Glomerular visceral epithelial cell (primary cell): Measurements from ENCODE around the gene POFUT1.
"Not testable (repeated sequence)": the region's sequence is repeated elsewhere in the genome, so short reads cannot be mapped to it uniquely, and the experiment has no call there.

ENCODE experiments used
- DNase-seq: peaks from one replicate; pipeline ENCODE4 v3.0.0-alpha.2; 2016; ENCODE audit errors: extremely low spot score

POFUT1 gene

GRCh38 chr20:32235331-32236047 is 27.8 kb downstream of the POFUT1 start:
- no peak for DNase-seq

DNA sequence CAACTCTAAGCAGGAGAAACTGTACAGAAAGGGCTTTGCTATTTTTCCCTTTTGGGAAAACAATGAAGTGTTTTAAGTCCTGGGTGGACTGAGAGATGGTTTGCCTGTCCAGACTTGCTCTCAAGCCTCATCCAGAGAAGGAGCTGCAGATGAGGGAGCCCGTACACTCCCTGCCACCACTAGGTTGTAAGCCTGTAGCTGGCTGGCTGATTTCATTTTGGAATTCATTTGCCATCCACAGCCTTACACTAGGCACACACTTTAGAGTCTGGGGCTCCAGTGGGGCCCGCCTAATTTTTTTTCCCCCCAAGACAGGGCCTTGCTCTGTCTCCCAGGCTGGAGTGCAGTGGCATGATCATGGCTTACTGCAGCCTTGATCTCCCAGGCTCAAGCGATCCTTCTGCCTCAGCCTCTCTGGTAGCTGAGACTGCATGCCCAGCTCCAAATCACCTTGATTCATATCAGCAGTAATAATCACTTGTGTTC is 28.4 kb downstream of the POFUT1 start:
- no peak for DNase-seq

- no peak for DNase-seq
These were observed 29.1 kb downstream of the POFUT1 start for GRCh38 chr20:32236819-32237218.

GRCh38 chr20:32237419-32237818 is 29.7 kb downstream of the POFUT1 start:
- DNase-seq, result no peak

- DNase-seq, result no peak
These were observed 31.1 kb downstream of the POFUT1 start for GRCh38 chr20:32238483-32239425.

DNA sequence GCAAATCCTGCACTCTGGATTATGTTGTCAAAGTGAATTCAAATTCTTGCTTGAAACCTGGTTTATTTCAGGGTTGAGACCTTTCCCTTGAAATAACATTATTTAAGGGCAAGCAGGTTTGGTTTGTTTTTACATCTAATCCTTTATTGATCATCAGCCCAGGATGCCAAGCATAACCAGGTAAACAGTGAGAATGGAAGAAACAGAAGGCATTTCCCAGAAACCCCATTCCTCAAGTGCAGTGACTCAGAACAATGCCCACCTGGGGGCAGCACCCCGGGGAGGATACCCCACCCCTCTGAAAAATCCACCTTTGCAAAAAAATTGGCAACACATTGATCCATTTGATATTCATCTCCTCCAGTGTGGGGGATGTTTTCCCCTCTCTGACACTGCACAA is 32.5 kb downstream of the POFUT1 start:
- no peak for DNase-seq

- no peak for DNase-seq
These were observed 34.1 kb downstream of the POFUT1 start for GRCh38 chr20:32241807-32242206.

- DNase-seq, result no peak
These were observed 36.6 kb downstream of the POFUT1 start for GRCh38 chr20:32244150-32244823.

- no peak for DNase-seq
These were observed 37.3 kb downstream of the POFUT1 start for GRCh38 chr20:32244959-32245358.

GRCh38 chr20:32246208-32246607 is 38.5 kb downstream of the POFUT1 start:
- not testable (repeated sequence) for DNase-seq

DNA sequence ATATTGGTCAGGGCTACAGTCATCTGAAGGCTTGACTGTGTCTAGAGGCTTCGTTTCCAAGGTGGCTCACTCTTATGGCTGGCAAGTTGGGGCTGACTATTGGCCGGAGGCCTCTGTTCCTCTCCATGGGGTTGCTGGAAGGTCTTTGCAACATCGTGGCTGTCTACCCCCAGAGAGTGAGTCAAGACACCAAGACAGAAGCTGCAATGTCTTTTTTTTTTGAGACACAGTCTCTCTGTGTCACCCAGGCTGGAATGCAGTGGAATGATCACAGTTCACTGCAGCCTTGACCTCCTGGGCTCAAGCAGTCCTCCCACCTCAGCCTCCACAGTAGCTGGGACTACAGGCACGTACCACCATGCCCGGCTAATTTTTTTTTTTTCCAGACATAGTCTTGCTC is 40.4 kb downstream of the POFUT1 start:
- no peak for DNase-seq

GRCh38 chr20:32249030-32249738 is 41.5 kb downstream of the POFUT1 start:
- no peak for DNase-seq

GRCh38 chr20:32251470-32251869 is 43.8 kb downstream of the POFUT1 start:
- no peak for DNase-seq

- DNase-seq, result no peak
These were observed 44.5 kb downstream of the POFUT1 start for GRCh38 chr20:32252189-32252588.

- DNase-seq, result not testable (repeated sequence)
These were observed 53.3 kb downstream of the POFUT1 start for GRCh38 chr20:32260973-32261372.

DNA sequence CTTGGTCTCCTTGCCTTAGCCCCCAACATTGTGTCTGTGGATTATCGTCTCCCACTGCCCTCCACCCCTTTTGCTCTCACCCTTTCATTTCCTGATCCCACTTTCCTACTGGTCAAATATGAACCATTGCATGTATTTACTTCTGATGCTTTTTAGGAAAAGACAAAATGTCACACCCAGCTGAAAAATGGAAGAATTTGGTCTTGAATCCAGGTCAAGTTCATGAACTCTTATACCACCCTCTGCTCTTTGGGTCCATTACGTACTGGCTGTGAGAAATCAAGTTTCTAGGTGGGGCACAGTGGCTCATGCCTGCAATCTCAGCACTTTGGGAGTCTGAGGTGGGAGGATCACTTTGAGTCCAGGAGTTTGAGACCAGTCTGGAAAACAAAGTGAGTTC is 54.0 kb downstream of the POFUT1 start:
- no peak for DNase-seq

DNA sequence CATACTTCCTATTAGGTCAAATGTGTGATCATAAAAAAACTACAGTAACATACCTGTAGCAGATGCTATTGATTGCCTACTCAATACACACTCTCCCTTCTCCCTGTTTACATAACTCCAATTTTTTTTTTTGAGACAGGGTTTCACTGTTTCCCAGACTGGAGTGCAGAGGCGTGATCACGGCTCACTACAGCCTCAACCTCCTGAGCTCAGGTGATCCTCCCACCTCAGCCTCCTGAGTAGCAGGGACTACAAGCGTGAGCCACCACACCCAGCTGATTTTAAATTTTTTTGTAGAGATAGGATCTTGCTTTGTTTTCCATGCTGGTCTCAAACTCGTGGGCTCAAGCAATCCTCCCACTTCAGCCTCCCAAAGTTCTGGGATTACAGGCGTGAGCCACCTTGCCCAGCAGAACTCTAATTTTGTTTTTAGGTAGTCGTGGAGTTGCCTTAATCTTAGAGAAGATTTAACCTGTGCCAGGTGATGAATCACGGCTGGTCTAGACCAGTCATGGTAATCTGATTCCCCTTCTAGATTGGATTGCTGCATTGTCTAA is 55.8 kb downstream of the POFUT1 start:
- no peak for DNase-seq

- no peak for DNase-seq
These were observed 63.9 kb downstream of the POFUT1 start for GRCh38 chr20:32271620-32272019.

DNA sequence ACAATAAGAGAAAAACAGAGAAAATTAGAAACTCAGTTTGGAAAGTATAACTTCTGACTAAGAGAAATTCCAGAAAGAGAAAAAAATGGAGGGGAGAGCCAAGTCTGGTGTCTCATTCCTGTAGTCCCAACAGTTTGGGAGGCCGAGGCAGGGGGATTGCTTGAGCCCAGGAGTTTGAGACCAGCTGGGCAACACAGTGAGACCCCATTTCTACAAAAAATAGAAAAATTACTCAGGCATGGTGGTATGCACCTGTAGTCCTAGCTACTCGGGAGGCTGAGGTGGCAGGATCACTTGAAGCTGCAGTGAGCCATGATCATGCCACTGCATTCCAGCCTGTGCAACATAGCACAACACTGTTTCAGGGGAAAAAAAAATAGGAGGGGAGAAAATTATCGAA is 66.7 kb downstream of the POFUT1 start:
- no peak for DNase-seq

GRCh38 chr20:32275163-32275562 is 67.5 kb downstream of the POFUT1 start:
- DNase-seq, result not testable (repeated sequence)
